Non-pigmented ciliary epithelial cell (primary cell): ENCODE measurements around the gene COQ2.

Experiments
- DNase-seq: peaks from one replicate; pipeline ENCODE4 v3.0.0-alpha.2; 2010; ENCODE audit warnings: low read depth

COQ2 gene

DNA sequence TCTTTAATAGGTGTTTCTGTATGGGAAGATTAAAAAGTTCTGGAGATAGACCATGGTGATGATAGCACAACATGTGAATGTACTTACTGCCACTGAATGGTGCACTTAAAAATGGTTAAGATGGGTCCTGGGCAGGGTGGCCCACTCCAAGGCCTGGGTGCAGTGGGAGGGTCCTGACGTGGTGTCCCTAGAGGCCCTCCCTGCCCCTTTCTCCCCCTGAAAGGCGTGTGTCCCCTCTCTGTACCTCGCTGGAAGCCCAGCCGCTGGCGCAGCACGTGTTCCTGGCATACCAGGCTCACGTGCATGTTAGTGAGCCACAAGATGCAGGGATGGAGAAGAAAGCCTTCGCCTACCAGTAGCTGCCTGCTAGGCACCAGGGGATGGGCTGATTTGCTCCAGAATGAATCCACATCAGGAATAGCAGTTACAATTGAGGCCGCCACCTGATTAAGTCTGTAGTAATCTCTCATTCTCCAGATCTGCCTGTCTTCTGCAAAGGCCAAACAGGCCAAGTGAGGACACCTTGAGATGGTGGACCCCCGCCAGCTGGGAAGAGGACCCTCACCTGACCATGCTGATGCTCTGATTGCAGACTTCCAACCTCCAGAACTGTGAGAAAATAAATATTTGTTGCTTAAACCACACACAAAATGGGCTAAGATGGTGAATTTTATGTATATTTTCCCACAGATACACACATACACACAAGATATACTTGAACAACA lies 67.5 kb downstream of the COQ2 start:
- no peak for DNase-seq

DNA sequence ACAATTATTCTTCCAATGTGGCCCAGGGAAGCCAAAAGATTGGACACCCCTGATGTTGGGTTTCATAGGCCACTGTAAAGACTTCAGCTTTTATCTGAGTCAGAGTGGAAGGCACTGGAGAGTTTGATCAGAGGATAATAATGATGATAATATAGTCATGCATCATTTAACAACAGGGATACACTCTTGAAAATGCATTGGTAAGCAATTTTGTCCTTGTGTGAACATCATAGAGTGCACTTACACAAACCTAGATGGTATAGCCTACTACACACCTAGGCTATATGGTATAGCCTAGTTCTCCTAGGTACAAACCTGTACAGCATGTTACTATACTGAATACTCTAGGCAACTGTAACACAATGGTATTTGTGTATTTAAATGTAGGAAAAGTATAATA lies 70.5 kb downstream of the COQ2 start:
- no peak for DNase-seq
